ENCODE data around the gene FANCB. TPM values are rescaled to one million over a fixed set of nuclear protein-coding genes. Genes with fewer than 3 reads are reported as not detected.

Gene FANCB
- total and polyA plus RNA-seq, 2 of the 13 experiments (the other 11 are each of a cell fraction or from before 2014, with no cell fraction given) = 1.0 to 5.8 TPM

DNA sequence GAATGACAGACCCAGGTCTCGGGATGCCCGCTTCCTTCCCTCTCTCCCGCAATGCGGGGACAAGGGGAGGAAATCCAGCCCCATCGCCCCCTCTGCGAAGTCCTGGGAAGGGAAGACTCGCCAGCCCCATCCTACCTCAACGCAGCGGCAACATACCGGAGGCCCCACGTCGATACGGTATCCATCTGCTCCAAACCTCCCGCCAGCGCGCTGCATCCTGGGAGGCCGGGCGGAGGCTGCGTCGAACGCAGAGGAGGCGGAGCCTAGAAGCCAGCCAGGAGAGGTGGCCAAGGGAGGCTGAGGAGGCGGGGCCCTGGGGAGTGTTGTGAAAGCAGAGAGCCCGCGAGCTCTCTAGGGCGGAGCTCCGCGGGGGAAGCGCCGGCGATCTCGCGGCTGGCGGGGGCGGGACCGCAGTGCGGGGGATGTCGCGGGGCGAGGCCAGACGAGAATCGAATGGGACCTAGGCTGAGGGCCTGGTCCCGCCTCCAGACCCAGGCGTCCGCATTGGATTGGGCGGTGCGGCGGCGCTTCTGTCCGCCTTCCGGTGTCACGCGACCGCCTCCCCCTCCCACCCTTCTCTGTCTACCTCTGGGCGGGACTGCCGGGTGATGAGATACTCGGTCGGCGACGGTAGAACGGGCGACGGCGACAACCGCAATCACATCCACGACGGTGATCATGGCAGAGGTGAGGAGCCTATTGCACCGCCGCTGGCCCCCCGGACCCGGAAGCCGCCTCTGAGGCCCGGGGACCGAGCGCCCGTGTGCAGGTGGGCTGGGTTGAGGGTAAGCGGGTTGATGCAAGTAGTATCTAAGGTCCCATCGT, at the start of gene FANCB, which contains the start of gene MOSPD2 (continued):
- TF ChIP-seq, protein P1, sequence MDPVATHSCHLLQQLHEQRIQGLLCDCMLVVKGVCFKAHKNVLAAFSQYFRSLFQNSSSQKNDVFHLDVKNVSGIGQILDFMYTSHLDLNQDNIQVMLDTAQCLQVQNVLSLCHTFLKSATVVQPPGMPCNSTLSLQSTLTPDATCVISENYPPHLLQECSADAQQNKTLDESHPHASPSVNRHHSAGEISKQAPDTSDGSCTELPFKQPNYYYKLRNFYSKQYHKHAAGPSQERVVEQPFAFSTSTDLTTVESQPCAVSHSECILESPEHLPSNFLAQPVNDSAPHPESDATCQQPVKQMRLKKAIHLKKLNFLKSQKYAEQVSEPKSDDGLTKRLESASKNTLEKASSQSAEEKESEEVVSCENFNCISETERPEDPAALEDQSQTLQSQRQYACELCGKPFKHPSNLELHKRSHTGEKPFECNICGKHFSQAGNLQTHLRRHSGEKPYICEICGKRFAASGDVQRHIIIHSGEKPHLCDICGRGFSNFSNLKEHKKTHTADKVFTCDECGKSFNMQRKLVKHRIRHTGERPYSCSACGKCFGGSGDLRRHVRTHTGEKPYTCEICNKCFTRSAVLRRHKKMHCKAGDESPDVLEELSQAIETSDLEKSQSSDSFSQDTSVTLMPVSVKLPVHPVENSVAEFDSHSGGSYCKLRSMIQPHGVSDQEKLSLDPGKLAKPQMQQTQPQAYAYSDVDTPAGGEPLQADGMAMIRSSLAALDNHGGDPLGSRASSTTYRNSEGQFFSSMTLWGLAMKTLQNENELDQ (CRISPR knock-in tag; IDR thresholded peaks at IDR 0.05; ENCODE audit: borderline replicate concordance) = no peak
- TF ChIP-seq, protein P2, sequence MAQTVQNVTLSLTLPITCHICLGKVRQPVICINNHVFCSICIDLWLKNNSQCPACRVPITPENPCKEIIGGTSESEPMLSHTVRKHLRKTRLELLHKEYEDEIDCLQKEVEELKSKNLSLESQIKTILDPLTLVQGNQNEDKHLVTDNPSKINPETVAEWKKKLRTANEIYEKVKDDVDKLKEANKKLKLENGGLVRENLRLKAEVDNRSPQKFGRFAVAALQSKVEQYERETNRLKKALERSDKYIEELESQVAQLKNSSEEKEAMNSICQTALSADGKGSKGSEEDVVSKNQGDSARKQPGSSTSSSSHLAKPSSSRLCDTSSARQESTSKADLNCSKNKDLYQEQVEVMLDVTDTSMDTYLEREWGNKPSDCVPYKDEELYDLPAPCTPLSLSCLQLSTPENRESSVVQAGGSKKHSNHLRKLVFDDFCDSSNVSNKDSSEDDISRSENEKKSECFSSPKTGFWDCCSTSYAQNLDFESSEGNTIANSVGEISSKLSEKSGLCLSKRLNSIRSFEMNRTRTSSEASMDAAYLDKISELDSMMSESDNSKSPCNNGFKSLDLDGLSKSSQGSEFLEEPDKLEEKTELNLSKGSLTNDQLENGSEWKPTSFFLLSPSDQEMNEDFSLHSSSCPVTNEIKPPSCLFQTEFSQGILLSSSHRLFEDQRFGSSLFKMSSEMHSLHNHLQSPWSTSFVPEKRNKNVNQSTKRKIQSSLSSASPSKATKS (CRISPR knock-in tag; IDR thresholded peaks at IDR 0.05) = no peak
- no peak for TF ChIP-seq NCOA5 (CRISPR knock-in tag; IDR thresholded peaks at IDR 0.05)
- TF ChIP-seq, protein P3, sequence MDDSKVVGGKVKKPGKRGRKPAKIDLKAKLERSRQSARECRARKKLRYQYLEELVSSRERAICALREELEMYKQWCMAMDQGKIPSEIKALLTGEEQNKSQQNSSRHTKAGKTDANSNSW (CRISPR knock-in tag; IDR thresholded peaks at IDR 0.05; ENCODE audit: borderline replicate concordance) = no peak
- no peak for TF ChIP-seq RBM22 (optimal IDR thresholded peaks at IDR 0.05; ENCODE audit: low read length)
- TF ChIP-seq, protein P4, sequence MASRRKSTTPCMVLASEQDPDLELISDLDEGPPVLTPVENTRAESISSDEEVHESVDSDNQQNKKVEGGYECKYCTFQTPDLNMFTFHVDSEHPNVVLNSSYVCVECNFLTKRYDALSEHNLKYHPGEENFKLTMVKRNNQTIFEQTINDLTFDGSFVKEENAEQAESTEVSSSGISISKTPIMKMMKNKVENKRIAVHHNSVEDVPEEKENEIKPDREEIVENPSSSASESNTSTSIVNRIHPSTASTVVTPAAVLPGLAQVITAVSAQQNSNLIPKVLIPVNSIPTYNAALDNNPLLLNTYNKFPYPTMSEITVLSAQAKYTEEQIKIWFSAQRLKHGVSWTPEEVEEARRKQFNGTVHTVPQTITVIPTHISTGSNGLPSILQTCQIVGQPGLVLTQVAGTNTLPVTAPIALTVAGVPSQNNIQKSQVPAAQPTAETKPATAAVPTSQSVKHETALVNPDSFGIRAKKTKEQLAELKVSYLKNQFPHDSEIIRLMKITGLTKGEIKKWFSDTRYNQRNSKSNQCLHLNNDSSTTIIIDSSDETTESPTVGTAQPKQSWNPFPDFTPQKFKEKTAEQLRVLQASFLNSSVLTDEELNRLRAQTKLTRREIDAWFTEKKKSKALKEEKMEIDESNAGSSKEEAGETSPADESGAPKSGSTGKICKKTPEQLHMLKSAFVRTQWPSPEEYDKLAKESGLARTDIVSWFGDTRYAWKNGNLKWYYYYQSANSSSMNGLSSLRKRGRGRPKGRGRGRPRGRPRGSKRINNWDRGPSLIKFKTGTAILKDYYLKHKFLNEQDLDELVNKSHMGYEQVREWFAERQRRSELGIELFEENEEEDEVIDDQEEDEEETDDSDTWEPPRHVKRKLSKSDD (CRISPR knock-in tag; IDR thresholded peaks at IDR 0.05; ENCODE audit: low read depth) = no peak
- TF ChIP-seq TGIF2 (CRISPR knock-in tag; IDR thresholded peaks at IDR 0.05) = peak; percentile 82; the same call in 1 of the 2 replicates
- peak; percentile 48; the same call in 1 of the 2 replicates for TF ChIP-seq POLR2AphosphoS5 (IDR thresholded peaks at IDR 0.05; ENCODE audit: low read depth, low read length)
- 0 out of 2 replicates have a peak, but pooled peaks have one; percentile 18 for TF ChIP-seq TSC22D2 (CRISPR knock-in tag; IDR thresholded peaks at IDR 0.05; ENCODE audit: borderline replicate concordance)
- no peak for TF ChIP-seq ZNF768 (CRISPR knock-in tag; IDR thresholded peaks at IDR 0.05)
- TF ChIP-seq ZNF746 (CRISPR knock-in tag; IDR thresholded peaks at IDR 0.05) = no peak
- no peak for TF ChIP-seq HDAC6 (IDR thresholded peaks at IDR 0.05; ENCODE audit: low read depth, low read length)
- no peak for TF ChIP-seq ZNF382 (CRISPR knock-in tag; IDR thresholded peaks at IDR 0.05; ENCODE audit: borderline replicate concordance)
- no peak for TF ChIP-seq ZNF644 (CRISPR knock-in tag; IDR thresholded peaks at IDR 0.05; ENCODE audit: low read depth)
- no peak for TF ChIP-seq RAD51 (IDR thresholded peaks at IDR 0.05; ENCODE audit: borderline replicate concordance)
- no peak for TF ChIP-seq CENPX (CRISPR knock-in tag; IDR thresholded peaks at IDR 0.05)
